Activated T-helper 1 cell treated with Interleukin-2 at 50 U/mL for 16 hours (primary cell): ENCODE measurements around the gene GHR.

Experiments used
- DNase-seq: peaks from one replicate; pipeline ENCODE4 v3.0.0-alpha.2; 2020; ENCODE audit warnings: low read depth

The GHR gene

DNA sequence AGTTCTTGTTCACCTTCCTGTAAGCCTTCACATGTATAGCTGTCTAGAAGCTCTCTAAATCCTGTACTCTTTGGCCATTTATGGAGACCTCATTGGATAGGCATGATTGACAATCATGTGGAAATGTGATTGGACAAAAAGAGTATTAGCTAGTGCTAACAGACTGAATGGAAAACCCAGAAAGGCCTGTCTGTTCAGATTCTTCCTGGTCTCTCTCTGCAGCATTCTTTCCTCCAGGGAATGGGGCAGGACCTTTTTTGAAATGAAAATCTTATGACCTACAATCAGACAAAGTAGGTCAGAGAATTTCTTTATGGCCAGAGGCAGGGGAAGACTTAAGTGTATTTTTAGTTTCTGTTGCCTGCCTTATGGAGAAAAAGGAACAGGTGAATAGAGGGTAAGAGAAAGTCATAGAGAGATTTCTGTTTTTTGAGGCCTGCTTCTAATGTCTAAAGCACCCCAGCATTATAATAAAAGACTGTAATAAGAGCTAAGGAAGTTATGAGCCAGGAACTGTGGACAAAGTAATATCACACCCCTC lies 181.0 kb downstream of the GHR start:
- no peak for DNase-seq

DNA sequence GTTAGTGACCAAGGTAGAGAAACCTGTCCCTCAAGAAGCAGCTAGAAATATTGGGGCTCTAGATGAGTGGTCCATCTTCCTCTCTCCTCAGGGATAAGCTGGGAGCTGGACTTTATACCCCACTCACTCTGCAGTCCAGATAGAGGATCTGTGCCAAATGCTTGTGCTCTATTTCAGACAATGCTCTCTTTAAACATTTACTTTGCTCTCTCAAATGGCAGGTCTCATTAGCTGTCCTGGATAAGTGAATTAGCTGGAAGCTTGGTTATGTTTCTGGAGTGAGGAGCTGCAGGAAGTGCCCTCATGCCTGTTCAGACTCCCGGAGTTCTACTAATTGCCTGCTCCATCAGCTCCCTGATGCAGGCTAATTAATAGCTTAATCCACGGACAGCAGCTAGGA lies 182.3 kb downstream of the GHR start:
- DNase-seq = no peak

DNA sequence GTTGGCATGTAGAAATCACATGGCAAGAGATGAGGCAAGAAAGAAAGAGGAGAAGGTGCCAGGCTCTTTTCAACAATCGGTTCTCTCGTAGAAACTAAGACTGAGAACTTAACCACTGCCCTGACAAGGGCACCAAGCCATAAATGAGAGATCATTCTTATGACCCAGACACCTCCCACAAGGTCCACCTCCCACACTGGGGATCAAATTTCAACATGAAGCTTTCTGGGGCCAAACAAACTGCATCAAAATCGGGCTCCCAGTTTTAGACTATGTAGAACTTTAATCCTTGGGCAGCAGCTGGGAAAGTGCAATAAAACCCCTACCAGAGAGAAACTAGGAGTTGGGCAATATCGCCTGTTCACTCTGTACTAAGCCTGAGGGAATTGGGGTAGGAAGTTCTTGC lies 183.2 kb downstream of the GHR start:
- no peak for DNase-seq

DNA sequence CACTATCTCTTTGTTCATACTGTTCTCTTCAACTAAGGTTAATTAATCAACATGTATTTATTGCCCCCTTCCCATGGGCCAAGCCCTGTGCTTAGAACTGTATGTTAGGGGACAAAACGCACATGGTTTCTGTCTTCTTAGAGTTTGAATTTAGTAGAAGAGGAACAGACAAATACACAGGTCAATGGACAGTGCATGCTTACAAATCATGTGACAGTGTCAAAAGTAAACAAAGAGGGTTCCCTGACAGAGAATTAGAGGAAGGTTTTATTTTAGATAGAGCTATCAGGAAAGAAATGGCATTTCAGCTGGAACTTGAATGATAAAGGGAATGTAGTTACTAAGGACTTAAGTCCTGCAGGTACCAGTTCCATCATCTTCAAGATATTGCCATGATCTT lies 188.2 kb downstream of the GHR start:
- DNase-seq = no peak

DNA sequence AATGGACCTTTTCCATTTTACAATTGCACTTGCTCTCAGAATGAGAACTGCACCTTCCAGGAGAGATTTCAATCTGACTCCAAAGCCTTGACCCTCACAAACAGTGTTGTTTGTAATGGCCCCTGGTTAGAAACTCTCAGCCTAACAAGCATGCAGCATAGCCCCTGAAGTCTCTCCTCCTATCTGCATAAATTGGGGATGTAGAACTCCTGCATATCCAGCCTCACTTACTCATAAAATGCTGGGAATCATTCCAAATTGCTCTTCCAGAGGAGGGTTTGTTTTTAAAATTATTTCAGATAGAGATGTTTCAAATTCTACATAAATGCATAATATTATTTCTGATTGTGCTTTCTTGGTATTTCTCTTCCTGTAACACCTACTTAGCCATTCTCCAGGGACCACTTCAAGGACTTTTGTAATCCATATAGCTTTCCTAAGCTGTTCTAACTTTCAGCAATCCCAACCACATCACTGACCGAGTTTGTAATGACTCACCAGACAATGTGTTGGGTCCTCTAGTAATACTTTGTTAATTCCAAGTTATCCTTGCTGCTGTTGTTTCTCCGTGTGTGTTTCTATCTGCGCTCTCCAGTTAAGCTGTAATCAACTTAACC lies 189.6 kb downstream of the GHR start:
- no peak for DNase-seq

DNA sequence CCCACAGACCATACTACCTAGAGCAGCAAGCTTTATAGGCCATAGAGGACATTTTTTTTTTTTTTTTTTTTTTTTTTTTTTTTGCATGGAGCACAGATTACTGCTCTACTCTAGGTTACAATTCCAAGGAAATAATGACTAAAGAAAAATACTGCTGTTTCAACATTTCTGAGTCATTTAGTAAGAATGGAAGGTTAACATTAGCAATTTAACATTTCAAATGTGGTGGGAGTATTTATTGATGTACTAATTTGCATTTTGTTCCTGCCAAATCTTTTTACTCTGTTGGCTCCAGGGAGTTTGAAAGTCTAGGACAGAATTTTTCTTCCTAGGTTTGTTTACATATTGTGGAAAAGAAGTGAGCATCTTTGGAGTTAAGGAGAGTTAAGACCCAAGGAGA lies 191.3 kb downstream of the GHR start:
- DNase-seq = no peak

DNA sequence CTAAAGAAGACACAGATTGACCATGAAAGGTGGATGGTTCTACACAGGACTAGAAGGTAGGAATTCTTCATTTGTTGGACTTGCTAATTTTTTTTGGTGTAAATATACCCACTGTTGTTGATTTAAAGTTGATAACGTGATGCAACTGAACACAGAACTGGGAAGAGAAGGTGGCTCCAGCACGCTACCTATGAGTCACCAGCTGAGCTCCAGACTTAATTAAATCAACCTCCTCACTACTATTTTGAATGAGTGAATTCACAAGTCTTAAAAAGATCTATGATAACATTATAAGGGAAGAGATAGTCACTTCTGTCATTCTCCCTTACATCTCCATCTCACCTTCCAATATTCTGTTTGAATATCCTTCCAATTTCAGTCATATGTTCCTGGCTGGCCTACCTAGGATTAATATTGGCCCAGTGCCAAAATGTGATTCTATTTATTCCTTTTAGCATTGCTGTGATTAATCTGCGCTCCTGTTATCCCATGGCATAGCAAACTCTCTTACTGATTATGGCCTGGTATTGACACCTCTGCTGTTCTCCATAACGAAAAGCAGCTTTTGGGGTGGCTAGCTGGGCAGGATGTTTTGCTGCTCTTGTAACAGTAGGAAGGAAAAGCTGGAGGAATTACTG lies 197.5 kb downstream of the GHR start:
- no peak for DNase-seq

DNA sequence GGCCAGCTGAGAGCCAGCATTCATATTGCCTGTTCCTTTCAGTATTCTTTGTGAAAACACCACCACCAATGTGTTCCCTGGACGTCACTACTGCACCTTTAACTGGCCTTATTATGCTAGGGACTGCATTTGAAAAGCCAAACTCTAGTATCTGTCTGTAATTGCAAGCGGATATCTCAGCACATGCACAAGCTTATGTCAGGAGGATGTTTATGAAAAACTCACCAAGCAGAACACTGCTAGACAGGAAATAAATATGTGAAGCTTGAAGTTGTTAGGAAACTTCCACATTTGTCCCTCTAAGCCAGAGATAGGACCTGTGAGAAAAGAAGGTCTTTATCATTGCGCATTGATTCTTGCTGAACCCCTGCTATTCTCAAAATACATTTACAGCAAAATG lies 198.0 kb downstream of the GHR start:
- no peak for DNase-seq

DNA sequence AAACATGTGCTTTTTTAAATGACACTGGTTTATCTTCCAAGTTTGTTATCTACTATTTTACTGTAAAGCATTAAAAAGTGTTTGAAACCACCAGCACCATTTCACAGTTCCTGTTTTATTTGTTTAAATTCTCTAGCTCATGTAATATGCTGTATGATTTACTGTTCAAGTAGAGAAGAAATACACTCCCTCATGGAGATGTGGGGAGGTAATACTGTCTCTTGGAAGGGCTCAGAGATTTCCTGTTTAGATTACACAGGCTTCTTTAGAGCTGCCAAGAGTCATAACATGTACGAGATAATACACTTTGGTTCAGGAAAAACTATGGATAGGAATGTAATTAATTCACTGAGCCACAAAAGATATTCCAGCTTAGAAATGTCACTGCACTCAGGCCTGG lies 198.4 kb downstream of the GHR start:
- DNase-seq = no peak

DNA sequence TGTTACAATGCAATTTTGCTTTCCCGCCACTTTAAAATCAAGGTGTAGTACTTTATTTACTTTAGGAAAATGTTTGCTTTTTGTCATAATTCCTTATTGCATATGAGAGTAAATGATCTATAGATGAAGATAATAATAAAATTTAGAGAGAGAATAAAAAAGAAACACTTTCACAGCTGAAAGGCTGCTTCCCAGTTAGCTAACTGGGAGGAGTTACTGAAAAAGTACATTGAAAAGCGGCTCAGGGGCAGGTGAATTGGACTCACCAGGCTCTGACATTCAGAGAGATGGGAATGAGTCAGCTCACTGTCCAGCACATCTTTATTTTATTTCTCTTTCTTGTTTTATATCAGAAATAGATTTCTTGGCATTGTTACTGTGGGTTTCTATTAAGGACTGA lies 201.7 kb downstream of the GHR start:
- no peak for DNase-seq

DNA sequence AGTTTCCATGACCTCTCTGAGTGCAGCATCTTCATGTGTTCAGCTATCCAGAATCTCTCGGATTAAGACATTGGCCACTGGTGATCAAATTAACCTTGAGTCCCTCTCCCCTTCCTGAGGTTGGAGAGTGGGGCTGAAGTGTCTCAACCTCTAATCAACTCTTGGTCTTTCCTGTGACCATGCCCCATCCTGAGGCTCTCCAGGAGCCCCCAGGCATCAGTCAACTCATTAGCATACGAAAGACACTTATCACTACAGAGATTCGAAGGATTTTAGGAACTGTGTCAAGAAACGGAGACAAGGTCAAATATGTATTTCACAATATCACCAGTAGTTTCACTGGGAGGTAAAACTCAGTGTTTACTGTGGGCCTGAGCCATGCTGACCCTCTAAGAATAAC lies 203.2 kb downstream of the GHR start:
- DNase-seq = no peak

DNA sequence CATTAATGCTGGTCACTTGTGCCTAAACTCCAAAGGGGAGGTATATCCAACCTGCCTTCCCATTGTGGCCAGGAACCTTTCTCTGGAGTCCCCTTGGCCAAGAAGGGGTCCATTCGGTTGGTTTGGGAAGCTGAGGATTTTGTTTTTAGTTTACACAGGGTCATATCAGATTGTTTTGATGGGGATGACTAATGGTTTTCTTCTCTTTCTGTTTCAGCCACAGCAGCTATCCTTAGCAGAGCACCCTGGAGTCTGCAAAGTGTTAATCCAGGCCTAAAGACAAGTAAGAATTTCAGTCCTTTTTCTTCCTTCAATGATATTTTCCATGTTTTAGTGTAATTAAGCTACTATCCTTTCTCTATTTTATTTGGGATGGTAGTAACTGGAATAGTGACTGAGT lies 205.6 kb downstream of the GHR start:
- no peak for DNase-seq

DNA sequence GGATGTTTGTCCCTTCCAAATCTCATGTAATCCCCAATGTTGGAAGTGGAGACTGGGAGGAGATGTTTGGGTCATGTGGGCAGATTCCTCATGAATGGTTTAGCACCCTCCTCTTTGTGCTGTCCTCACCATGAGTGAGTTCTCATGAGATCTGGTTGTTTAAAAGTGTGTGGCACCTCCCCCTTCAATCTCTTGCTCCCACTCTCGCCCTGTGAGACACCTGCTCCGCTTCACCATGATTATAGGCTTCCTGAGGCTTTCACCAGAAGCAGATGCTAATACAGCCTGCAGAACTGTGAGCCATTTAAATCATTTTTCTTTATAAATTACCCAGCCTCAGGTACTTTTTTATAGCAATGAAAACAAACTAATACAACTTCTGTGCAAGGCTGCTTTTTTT lies 206.0 kb downstream of the GHR start:
- no peak for DNase-seq

DNA sequence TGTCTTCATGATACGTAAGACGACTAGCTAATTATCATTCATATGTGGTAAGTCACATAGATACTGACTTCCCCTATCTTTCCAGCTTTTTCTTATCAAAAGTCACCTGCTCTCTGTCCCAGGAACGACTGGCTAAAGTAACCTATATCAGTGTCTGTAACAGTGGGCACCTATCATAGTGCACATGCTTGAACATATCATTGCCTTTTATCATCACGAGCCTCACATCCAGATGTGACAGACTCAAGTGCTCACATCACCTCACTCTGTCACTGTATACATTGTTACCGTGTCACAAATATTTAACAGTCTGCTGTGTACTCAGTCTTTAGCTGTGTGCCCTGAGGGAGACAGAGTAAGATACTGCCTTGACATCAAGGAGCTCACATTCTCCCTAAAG lies 208.0 kb downstream of the GHR start:
- no peak for DNase-seq

DNA sequence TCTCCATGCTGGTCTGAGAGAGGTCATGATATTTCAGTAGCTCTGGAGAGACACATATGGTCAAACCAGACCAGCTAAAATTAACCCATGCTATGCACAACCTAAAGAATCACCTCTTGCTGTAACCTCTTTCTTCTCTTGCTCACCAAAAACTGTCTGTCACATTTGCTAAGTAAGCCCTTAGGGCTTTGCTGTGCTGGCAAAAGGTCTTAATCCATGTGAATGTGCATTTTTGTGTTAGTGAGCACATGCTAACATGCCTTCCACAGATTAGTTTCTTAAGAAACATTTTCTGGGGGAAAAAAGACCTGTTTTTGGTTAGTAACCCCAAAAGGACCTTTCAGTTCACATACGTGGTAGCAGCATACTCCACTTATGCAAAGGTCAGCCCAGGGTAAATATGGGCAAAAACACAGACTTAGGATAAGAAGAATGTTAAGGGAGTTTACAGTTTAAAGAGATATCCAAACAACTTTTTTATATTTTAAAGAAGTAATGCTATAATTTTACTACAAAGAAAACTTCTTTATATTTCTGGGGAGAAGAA lies 209.2 kb downstream of the GHR start:
- no peak for DNase-seq

DNA sequence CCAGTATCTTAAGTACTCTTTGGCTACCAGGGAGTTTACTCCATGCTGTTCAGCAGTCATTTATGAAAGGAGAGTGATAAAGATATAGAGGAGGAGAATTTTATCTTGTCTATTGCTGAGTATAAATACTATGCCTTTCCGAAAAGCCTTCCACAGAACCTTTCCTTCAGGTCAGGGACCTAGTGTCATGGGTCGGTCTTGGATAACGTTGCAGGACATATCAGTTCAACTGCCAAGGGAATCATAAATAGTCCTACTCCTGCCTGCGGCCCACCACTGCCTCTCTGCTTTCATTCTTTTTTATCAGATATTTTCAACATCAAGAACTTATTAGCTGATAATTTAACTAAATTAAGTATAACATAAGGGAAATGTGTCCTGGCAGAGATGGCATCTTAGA lies 211.3 kb downstream of the GHR start:
- DNase-seq = no peak

DNA sequence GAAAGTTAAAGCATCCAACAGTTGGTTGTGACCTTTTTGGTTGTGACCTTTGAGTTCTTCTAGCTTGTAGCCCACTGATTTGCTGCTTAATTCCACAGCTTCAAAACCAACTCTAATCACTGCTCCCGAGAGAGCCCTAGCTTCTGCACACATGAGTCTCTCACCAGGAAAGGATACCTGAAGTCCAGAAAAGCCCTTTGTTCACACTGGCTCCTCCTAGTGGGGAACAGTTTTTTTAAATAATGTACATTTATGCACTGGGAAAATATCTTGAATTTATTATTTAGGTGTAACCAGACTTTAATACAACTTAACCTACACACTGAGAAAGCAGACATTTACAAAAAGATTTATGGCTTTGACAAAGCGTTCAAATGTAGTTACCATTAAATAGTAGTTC lies 213.2 kb downstream of the GHR start:
- DNase-seq = no peak

DNA sequence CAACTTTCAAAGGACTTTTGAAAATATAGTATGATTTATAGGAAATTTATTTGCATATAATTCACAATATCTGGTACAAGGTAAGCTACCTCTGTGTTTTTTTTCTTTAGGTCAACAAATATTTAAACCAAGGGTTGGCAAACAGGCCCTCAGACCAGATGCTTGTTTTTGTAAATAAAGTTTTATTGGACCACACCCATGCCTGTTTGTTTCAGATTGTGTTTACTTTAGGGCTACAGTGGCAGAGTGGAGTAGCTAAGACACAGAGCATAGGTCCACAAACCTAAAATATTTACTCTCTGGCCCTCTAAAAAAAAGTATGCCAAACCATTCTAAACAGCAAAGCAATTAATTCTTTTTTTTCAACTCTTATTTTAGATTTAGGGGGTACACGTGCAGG lies 213.7 kb downstream of the GHR start:
- DNase-seq = no peak

DNA sequence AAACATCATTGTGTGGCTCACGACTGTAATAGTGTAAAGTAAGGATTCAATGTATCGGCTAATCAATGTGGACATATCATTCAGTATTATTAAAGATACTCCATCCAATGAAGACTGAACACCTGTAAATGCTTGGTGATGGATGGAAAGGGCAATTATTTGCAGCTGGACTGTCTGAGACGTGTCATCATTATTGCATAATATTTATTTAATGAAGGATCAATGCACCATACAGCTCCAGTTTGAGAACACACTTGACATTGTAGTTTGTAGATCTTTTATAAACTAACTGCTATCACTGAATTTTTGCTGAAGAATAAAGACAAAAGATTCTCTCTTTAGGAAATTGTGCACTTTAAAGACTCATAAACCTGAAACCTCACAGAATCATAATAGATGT lies 215.7 kb downstream of the GHR start:
- DNase-seq = no peak

DNA sequence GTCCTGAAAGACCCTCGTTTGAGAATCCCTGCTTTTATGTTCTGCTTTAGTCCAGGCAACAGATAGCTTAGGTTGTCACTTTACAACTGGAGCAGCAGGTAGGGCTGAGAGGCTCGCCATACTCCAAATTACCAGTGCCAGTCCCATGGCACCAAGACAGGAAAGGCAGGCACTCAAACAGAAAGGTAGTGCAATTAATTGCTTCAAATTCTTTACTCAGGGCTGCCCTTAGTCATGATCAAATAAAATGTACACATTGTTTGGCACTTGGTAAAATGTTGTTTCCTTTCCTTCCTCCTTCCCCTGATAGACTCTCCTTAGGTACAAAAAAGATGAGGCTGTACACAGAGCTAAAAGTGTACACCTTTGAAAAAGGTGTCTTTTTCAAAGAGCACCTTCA lies 217.6 kb downstream of the GHR start:
- DNase-seq = no peak

DNA sequence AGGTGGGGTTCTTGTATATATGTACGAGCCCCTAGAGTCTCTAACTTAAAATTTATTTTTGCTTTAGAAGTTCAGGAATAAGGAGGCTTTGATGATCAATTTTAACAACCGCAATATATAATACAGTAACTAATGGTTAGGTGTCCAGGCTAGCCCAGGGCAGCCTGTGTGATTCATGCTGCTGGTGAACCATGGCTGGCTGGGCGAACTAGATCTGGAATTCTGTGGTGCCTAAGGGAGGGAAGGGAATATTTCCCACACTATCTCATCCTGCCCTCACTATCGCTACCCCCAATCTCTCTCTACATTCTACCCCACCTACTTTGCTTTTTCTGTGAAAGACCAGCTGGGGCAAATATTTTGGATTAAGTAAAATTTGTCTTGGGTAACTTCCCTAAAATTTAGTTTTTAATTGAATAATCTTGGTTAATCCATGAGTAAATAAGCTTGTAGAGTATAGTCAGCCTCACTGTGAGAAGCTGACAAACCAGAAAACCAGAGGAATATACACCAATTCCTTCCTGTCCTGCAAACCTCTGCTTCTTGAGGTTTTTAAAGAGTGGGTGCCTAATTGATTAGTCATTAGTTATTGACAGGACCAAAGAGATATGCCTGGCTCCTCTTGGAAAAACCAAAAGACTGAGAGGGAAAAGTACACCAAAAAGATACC lies 218.2 kb downstream of the GHR start:
- no peak for DNase-seq

DNA sequence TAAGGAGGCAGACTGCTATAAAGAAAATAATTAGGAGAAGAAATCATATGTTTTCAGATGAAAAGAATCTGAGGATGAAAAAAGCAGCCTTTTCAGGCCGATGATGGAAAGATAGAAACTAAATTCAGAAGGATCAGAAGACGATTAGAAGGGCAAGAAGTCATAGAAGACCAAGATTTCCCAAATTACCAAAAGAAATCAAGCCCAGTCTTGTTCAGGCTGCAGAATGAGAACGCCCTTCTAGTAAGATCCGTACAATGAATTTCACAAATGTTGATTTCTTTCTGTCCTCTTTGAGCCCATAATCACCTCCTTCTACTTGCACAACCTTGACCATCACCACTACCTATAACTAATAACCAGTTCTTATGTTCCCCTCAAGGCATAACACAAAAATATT lies 218.8 kb downstream of the GHR start:
- no peak for DNase-seq

DNA sequence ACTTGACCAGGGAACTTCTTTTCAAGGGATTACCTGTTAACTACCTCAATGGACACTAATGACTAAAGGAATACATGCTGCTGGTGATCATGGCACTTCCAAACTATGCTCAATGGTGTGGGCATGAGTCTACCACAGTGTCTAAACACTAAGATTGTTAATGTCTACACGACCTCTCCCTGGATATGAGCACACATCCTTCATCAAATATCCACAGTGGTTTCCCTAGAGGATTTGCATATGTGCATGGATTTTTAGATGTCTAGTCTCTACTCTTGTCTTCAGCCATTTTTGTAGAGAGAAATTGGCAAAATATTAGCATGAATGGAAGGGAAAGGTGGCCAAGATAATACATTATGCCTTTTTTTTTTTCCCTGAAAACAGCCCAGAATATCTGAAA lies 220.1 kb downstream of the GHR start:
- no peak for DNase-seq
